ENCODE results near the gene FAM72D. TPM values are rescaled to one million over a fixed set of nuclear protein-coding genes. Genes with fewer than 3 reads are reported as not detected.
"Not testable (repeated sequence)": the region's sequence is repeated elsewhere in the genome, so short reads cannot be mapped to it uniquely, and the experiment has no call there.

Gene FAM72D
- total and polyA plus RNA-seq, 3 experiments from 2014 or later: 9.4 to 9.6 TPM; not detected in 1

DNA sequence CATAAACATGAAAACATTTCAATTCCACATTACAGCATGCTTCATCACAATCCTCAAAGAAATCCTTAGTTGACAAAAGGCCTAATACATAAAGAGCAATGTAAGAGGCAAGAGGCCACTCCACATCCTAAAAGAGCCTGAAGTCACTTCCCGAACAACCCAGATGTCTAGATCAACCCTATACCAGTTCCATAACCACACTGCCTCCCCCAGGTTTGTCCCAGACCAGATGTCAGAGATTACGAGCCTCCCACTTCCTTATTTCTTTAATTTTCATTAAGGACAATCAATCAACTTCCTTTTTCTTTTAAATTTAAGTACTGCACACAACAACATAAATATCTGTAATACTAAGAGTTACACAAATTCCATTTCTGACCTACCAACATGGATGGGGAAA, 16.0 kb upstream of the FAM72D start:
- H3K9me3 Mint-ChIP-seq; H3K4me1 Mint-ChIP-seq; H3K9me3 ChIP-seq (ENCODE audit: low read length); H3K36me3 Mint-ChIP-seq; DNase-seq; H3K27me3 Mint-ChIP-seq; POLR2A ChIA-PET; H3K36me3 ChIP-seq (ENCODE audit: insufficient read depth, low read length); H3K4me3 ChIP-seq (ENCODE audit: low read length); CTCF ChIA-PET; H3K27ac Mint-ChIP-seq; H3K4me3 Mint-ChIP-seq; H3K27ac ChIP-seq (ENCODE audit: low read depth, low read length); H3K4me1 ChIP-seq (ENCODE audit: insufficient read depth, low read length); H3K27me3 ChIP-seq (ENCODE audit: insufficient read depth, low read length, poor library complexity, severe bottlenecking): not testable (repeated sequence)

GRCh38 chr1:145080193-145080592, 15.6 kb upstream of the FAM72D start:
- H3K9me3 Mint-ChIP-seq; H3K27me3 Mint-ChIP-seq; H3K4me3 Mint-ChIP-seq; H3K4me1 Mint-ChIP-seq; H3K36me3 ChIP-seq (ENCODE audit: insufficient read depth, low read length); CTCF ChIA-PET; H3K36me3 Mint-ChIP-seq; H3K27ac ChIP-seq (ENCODE audit: low read depth, low read length); DNase-seq; H3K27me3 ChIP-seq (ENCODE audit: insufficient read depth, low read length, poor library complexity, severe bottlenecking); H3K4me1 ChIP-seq (ENCODE audit: insufficient read depth, low read length); POLR2A ChIA-PET; H3K27ac Mint-ChIP-seq; H3K9me3 ChIP-seq (ENCODE audit: low read length); H3K4me3 ChIP-seq (ENCODE audit: low read length): not testable (repeated sequence)

GRCh38 chr1:145082483-145083255, 13.1 kb upstream of the FAM72D start:
- not testable (repeated sequence) for H3K27me3 Mint-ChIP-seq

DNA sequence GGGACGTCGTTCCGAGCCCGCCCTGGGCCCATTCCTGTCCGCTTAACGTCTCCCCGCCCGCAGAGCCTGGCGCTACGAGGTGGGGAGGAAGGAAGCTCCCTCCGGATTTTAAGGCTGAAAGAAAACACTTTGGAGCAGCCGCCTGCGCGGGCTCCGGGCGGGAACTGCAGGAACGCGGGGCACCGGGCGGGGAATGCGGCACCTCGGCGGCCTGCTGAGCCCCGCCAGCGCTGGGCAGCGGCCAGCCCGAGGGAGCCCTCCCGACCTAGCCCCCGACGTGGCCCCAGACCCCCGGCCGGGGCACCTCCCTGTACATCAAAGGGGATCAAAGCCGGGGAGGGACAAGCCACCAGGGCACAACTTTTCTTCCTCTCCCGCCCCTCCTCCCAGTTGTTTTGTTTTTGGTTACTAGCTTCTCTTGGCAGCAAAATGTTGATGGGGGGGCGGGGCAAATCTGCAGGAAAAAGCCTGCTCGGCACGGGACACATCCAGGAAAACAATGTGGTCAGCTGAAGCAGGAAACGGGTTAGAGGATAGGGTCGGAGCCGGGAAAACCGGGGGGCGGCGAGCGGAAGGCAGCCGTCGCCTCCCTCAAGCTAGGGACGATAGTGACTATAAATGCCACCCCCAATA, 2.1 kb upstream of the FAM72D start:
- H3K36me3 Mint-ChIP-seq, H3K27me3 Mint-ChIP-seq: not testable (repeated sequence)
- H3K27ac Mint-ChIP-seq: peak overlapping the region in 1 of 8 donors; percentile 79

More at GRCh38 chr1:145082483-145083255, 13.1 kb upstream of the FAM72D start:
- H3K4me3 Mint-ChIP-seq; H3K27ac ChIP-seq (ENCODE audit: low read depth, low read length); H3K27ac Mint-ChIP-seq; H3K4me1 Mint-ChIP-seq; H3K9me3 Mint-ChIP-seq; H3K36me3 ChIP-seq (ENCODE audit: insufficient read depth, low read length); H3K4me1 ChIP-seq (ENCODE audit: insufficient read depth, low read length); H3K9me3 ChIP-seq (ENCODE audit: low read length); H3K4me3 ChIP-seq (ENCODE audit: low read length); CTCF ChIA-PET; DNase-seq; H3K36me3 Mint-ChIP-seq; H3K27me3 ChIP-seq (ENCODE audit: insufficient read depth, low read length, poor library complexity, severe bottlenecking); POLR2A ChIA-PET: not testable (repeated sequence)

GRCh38 chr1:145094655-145095211, 1.0 kb upstream of the FAM72D start:
- H3K27me3 Mint-ChIP-seq; H3K27ac ChIP-seq (ENCODE audit: low read depth, low read length); POLR2A ChIA-PET; H3K27ac Mint-ChIP-seq; H3K36me3 ChIP-seq (ENCODE audit: insufficient read depth, low read length); H3K4me1 ChIP-seq (ENCODE audit: insufficient read depth, low read length); H3K9me3 ChIP-seq (ENCODE audit: low read length); H3K9me3 Mint-ChIP-seq; H3K4me1 Mint-ChIP-seq; H3K36me3 Mint-ChIP-seq; H3K4me3 ChIP-seq (ENCODE audit: low read length); H3K27me3 ChIP-seq (ENCODE audit: insufficient read depth, low read length, poor library complexity, severe bottlenecking); CTCF ChIA-PET: not testable (repeated sequence)
- H3K4me3 Mint-ChIP-seq: peak overlapping the region in 2 of 7 donors; percentile 41 to 47
- DNase-seq: peak in 2 of 5 donors; percentile 0 to 15

More for the DNA sequence above, 2.1 kb upstream of the FAM72D start:
- H3K9me3 ChIP-seq (ENCODE audit: low read length); H3K27me3 ChIP-seq (ENCODE audit: insufficient read depth, low read length, poor library complexity, severe bottlenecking); POLR2A ChIA-PET; H3K9me3 Mint-ChIP-seq; CTCF ChIA-PET; H3K36me3 ChIP-seq (ENCODE audit: insufficient read depth, low read length); H3K4me1 ChIP-seq (ENCODE audit: insufficient read depth, low read length); H3K27ac ChIP-seq (ENCODE audit: low read depth, low read length); H3K4me1 Mint-ChIP-seq; H3K4me3 ChIP-seq (ENCODE audit: low read length): not testable (repeated sequence)
- peak in 3 of 5 donors; percentile 1 to 47 (median 6) for DNase-seq
- peak overlapping the region; percentile 89 to 96 (median 93) for H3K4me3 Mint-ChIP-seq

GRCh38 chr1:145101725-145102124, 6.0 kb downstream of the FAM72D start:
- H3K36me3 ChIP-seq (ENCODE audit: insufficient read depth, low read length); H3K4me1 Mint-ChIP-seq; H3K27me3 Mint-ChIP-seq; H3K4me3 Mint-ChIP-seq; H3K4me3 ChIP-seq (ENCODE audit: low read length); H3K9me3 ChIP-seq (ENCODE audit: low read length); POLR2A ChIA-PET; CTCF ChIA-PET; H3K27ac ChIP-seq (ENCODE audit: low read depth, low read length); DNase-seq; H3K27me3 ChIP-seq (ENCODE audit: insufficient read depth, low read length, poor library complexity, severe bottlenecking); H3K27ac Mint-ChIP-seq; H3K36me3 Mint-ChIP-seq; H3K9me3 Mint-ChIP-seq; H3K4me1 ChIP-seq (ENCODE audit: insufficient read depth, low read length): not testable (repeated sequence)

DNA sequence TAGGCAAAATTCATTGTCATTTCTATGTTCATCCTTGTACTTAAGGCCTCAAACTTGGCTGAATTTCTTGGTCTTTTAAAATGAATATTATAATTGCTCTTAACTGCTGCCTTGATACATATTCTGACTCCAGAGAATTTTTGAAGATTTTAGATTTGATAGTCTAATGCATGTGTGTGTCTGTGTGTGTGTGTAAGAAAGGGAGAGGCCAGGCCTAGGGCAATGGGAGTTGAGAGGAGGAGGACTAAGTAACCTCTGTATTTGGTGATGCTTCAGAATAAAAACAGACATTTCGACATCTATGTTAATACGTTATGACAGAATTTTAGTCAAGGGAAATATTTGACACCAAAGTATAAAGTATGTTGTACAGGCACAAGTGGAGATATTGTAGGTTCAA, 7.5 kb downstream of the FAM72D start:
- H3K9me3 ChIP-seq (ENCODE audit: low read length); H3K4me1 Mint-ChIP-seq; H3K27me3 ChIP-seq (ENCODE audit: insufficient read depth, low read length, poor library complexity, severe bottlenecking); H3K4me3 Mint-ChIP-seq; H3K36me3 Mint-ChIP-seq; H3K9me3 Mint-ChIP-seq; H3K4me3 ChIP-seq (ENCODE audit: low read length); H3K36me3 ChIP-seq (ENCODE audit: insufficient read depth, low read length); H3K27me3 Mint-ChIP-seq; DNase-seq; H3K27ac ChIP-seq (ENCODE audit: low read depth, low read length); CTCF ChIA-PET; POLR2A ChIA-PET; H3K4me1 ChIP-seq (ENCODE audit: insufficient read depth, low read length); H3K27ac Mint-ChIP-seq: not testable (repeated sequence)

GRCh38 chr1:145111674-145112073, 15.9 kb downstream of the FAM72D start:
- H3K4me3 Mint-ChIP-seq; H3K9me3 ChIP-seq (ENCODE audit: low read length); H3K27ac ChIP-seq (ENCODE audit: low read depth, low read length); H3K4me1 Mint-ChIP-seq; H3K4me3 ChIP-seq (ENCODE audit: low read length); POLR2A ChIA-PET; H3K4me1 ChIP-seq (ENCODE audit: insufficient read depth, low read length); H3K9me3 Mint-ChIP-seq; H3K36me3 Mint-ChIP-seq; H3K36me3 ChIP-seq (ENCODE audit: insufficient read depth, low read length); H3K27me3 ChIP-seq (ENCODE audit: insufficient read depth, low read length, poor library complexity, severe bottlenecking); H3K27me3 Mint-ChIP-seq; DNase-seq; H3K27ac Mint-ChIP-seq; CTCF ChIA-PET: not testable (repeated sequence)
